ENCODE measurements around the gene CPLX3.

CPLX3 gene

DNA sequence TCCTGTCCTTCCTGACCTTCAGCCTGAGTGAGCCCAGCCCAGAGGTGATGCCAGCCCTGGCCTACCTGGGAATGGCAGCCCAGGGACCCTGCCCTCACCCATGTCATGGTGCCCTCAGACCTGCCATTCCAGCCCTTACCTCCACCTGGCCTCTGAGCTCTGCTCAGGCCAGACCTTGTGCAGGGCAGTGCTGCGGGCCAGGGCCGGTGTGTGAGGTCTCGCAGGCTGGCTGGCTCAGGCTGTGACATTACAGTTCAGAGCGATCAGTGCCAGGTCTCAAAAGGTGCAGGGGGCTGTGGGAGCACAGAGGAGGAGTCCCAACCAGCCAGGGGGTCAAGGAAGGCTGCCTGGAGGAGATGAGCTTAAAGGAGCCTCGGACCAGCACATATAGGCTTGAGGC lies 6.4 kb upstream of the CPLX3 start:
- H3K36me3 ChIP-seq (ENCODE audit: control insufficient read depth, insufficient read depth, low read length), result no peaks in the 10 kb centered on the region
- H3K9me3 ChIP-seq (ENCODE audit: control insufficient read depth, insufficient read depth, low read length), result no peaks in the 10 kb centered on the region
- H3K4me1 ChIP-seq (ENCODE audit: control insufficient read depth, insufficient read depth, low read length), result 0 out of 2 replicates have a peak, but pooled peaks cover 2% of the 10 kb centered on the region
- no CpG with 5 or more reads among the region's 5 CpGs for WGBS (ENCODE audit: insufficient coverage, insufficient read length)
- no peak overlapping the region for H3K27ac ChIP-seq (ENCODE audit: low read length)
- H3K4me3 ChIP-seq (ENCODE audit: low read length), result no peak overlapping the region
- peaks cover 2% of the 10 kb centered on the region; the same call in 1 of the 2 replicates for H3K27me3 ChIP-seq (ENCODE audit: control insufficient read depth, insufficient read depth, low read length)
- DNase-seq (ENCODE audit: low read depth, low spot score), result no peak

DNA sequence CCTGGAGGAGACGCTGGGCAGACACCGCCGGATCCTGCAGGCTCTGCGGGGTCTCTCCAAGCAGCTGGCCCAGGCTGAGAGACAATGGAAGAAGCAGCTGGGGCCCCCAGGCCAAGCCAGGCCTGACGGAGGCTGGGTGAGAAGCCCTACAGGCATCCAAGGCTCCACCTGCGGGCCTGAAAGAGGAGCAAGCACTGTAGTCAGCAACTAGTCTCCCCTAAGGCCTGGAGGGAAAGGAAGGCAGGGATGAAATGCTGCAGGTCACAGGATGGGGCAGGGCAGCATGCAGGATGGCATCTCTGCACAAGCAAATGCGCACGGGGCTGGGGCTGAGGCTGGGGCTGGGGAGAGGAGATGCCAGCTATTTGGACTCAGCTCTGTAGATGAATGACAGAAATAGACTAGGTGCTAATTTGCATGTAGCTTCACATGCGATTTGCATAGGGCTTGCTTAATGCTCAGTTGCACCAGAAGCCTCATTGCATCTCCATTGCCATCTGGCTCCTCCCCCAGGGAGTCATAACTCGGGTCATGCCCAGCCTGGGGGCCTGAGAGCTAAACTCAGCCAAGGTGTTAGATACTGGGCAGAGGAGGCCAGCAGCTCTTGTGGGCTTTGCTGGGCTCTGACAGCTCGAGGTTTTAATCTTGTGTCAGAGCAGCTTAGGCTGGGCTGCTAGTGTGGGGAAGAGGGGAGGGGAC lies 5.2 kb upstream of the CPLX3 start:
- WGBS (ENCODE audit: insufficient coverage, insufficient read length), result no CpG with 5 or more reads among the region's 11 CpGs
- Histone ChIP-seq H3K4me1 (ENCODE audit: control insufficient read depth, insufficient read depth, low read length) (0 out of 2 replicates have a peak, but pooled peaks cover 2% of the 10 kb centered on the region), H3K4me3 (ENCODE audit: low read length) (no peak overlapping the region), H3K36me3 (ENCODE audit: control insufficient read depth, insufficient read depth, low read length) (no peaks in the 10 kb centered on the region), H3K27ac (ENCODE audit: low read length) (no peak overlapping the region), H3K27me3 (ENCODE audit: control insufficient read depth, insufficient read depth, low read length) (peaks cover 6% of the 10 kb centered on the region; the same call in 1 of the 2 replicates), H3K9me3 (ENCODE audit: control insufficient read depth, insufficient read depth, low read length) (no peaks in the 10 kb centered on the region)
- DNase-seq (ENCODE audit: low read depth, low spot score), result no peak

DNA sequence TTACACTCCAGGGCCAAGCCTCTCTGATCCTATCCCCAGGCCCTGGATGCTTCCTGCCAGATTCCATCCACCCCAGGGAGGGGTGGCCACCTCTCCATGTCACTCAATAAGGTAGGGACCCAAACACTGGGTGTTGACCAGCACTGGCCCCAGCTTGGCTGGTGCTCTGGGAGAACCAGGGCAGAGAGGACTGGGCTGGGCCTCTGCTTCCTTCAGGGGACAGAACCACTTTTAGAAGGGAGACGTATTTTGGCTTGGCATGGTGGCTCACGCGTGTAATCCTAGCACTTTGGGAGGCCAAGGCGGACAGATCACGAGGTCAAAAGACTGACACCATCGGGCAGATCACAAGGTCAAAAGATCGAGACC lies 4.7 kb upstream of the CPLX3 start:
- no peaks in the 10 kb centered on the region for H3K36me3 ChIP-seq (ENCODE audit: control insufficient read depth, insufficient read depth, low read length)
- peaks cover 8% of the 10 kb centered on the region; the same call in 1 of the 2 replicates for H3K27me3 ChIP-seq (ENCODE audit: control insufficient read depth, insufficient read depth, low read length)
- H3K4me3 ChIP-seq (ENCODE audit: low read length), result no peak overlapping the region
- no CpG with 5 or more reads among the region's 7 CpGs for WGBS (ENCODE audit: insufficient coverage, insufficient read length)
- peaks cover 4% of the 10 kb centered on the region; the same call in 1 of the 2 replicates for H3K4me1 ChIP-seq (ENCODE audit: control insufficient read depth, insufficient read depth, low read length)
- no peaks in the 10 kb centered on the region for H3K9me3 ChIP-seq (ENCODE audit: control insufficient read depth, insufficient read depth, low read length)
- DNase-seq (ENCODE audit: low read depth, low spot score), result no peak
- H3K27ac ChIP-seq (ENCODE audit: low read length), result no peak overlapping the region

DNA sequence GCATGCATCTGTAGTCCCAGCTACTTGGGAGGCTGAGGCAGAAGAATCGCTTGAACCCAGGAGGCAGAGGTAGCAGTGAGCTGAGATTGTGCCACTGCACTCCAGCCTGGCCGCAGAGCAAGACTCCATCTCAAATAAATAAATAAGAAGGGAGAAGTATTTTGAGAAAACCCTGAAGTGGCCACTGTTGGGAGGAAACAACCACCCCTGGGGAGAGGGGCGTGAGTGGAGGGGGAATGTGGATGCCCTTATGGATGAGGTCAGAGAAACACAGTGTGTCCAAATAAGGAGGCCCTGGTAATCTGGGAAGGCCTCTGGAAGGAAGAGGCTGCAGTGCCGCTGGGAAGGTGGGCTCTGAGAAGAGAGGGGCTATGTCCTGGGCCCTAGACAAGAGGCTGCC lies 4.2 kb upstream of the CPLX3 start:
- no peak overlapping the region for H3K4me3 ChIP-seq (ENCODE audit: low read length)
- WGBS (ENCODE audit: insufficient coverage, insufficient read length), result no CpG with 5 or more reads among the region's 4 CpGs
- H3K4me1 ChIP-seq (ENCODE audit: control insufficient read depth, insufficient read depth, low read length), result peaks cover 5% of the 10 kb centered on the region; the same call in 1 of the 2 replicates
- no peaks in the 10 kb centered on the region for H3K36me3 ChIP-seq (ENCODE audit: control insufficient read depth, insufficient read depth, low read length)
- no peak for DNase-seq (ENCODE audit: low read depth, low spot score)
- no peaks in the 10 kb centered on the region for H3K9me3 ChIP-seq (ENCODE audit: control insufficient read depth, insufficient read depth, low read length)
- H3K27me3 ChIP-seq (ENCODE audit: control insufficient read depth, insufficient read depth, low read length), result peaks cover 12% of the 10 kb centered on the region; the same call in 1 of the 2 replicates
- H3K27ac ChIP-seq (ENCODE audit: low read length), result no peak overlapping the region

DNA sequence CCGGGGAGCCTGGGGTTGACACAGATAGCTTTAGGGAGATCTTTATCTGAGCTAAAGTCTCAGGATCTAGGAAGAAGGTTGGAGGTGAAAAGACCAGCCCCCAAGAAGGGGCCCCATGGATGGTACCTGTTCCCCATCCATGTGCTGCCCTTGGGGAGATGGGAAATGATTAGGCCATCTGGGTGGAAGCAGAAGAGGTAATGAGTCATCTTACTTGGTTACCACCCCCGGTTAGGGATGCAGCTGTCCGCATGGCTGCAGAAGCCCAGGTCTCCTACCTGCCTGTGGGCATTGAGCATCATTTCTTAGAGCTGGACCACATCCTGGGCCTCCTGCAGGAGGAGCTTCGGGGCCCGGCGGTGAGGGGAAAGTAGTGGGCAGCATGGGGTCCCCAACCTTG lies 3.1 kb upstream of the CPLX3 start:
- Histone ChIP-seq H3K9me3 (ENCODE audit: control insufficient read depth, insufficient read depth, low read length) (no peaks in the 10 kb centered on the region), H3K36me3 (ENCODE audit: control insufficient read depth, insufficient read depth, low read length) (no peaks in the 10 kb centered on the region), H3K27me3 (ENCODE audit: control insufficient read depth, insufficient read depth, low read length) (peaks cover 13% of the 10 kb centered on the region; the same call in 1 of the 2 replicates), H3K4me1 (ENCODE audit: control insufficient read depth, insufficient read depth, low read length) (peaks cover 5% of the 10 kb centered on the region; the same call in 1 of the 2 replicates), H3K27ac (ENCODE audit: low read length) (no peak overlapping the region), H3K4me3 (ENCODE audit: low read length) (no peak overlapping the region)
- DNase-seq (ENCODE audit: low read depth, low spot score), result no peak
- WGBS (ENCODE audit: insufficient coverage, insufficient read length), result no CpG with 5 or more reads among the region's 6 CpGs

DNA sequence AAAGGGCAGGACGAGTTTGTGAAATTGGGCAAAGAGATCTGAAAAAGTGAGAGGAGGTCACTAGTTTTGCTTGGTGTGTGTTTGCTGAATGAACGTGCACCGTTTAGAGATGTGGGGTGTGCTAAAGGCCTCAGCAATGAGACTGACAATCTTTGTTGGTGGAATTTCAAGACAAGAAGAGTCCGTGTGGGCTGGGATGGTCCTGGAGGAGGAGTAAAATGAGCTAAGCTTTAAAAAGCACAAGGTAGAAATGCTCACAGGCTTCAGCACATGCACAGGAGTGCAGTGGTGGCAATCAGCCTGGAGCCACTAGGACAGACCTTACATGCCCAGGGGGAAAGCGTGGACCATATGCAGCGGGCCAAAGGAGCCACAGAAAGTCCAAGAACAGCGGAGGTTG lies 1.5 kb upstream of the CPLX3 start:
- no peaks in the 10 kb centered on the region for H3K9me3 ChIP-seq (ENCODE audit: control insufficient read depth, insufficient read depth, low read length)
- no peak overlapping the region for H3K27ac ChIP-seq (ENCODE audit: low read length)
- no peak overlapping the region for H3K4me3 ChIP-seq (ENCODE audit: low read length)
- H3K4me1 ChIP-seq (ENCODE audit: control insufficient read depth, insufficient read depth, low read length), result peaks cover 5% of the 10 kb centered on the region; the same call in 1 of the 2 replicates
- DNase-seq (ENCODE audit: low read depth, low spot score), result no peak
- no peaks in the 10 kb centered on the region for H3K36me3 ChIP-seq (ENCODE audit: control insufficient read depth, insufficient read depth, low read length)
- peaks cover 13% of the 10 kb centered on the region; the same call in 1 of the 2 replicates for H3K27me3 ChIP-seq (ENCODE audit: control insufficient read depth, insufficient read depth, low read length)
- WGBS (ENCODE audit: insufficient coverage, insufficient read length), result no CpG with 5 or more reads among the region's 7 CpGs

DNA sequence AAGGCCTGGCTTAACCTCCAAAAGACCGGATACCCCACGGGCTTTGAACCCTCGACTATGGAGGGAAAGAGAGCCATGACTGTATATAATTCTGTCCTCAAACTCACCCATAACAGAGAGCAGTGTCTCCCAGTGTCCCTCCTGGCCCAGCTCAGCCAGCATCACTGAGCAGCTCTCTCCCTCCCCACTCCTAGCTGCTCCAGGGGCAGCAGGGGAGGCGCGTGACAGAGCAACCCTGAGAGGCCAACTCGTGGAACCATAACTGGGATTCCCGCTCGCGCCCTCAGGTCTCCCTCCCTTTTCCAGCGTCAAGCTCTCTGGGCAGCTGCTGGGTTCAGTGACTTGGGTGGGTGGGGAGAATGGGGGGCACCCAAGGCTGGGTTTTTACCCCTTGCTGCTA lies 561 bp upstream of the CPLX3 start:
- DNase-seq (ENCODE audit: low read depth, low spot score), result no peak
- H3K9me3 ChIP-seq (ENCODE audit: control insufficient read depth, insufficient read depth, low read length), result no peaks in the 10 kb centered on the region
- H3K27ac ChIP-seq (ENCODE audit: low read length), result no peak overlapping the region
- H3K27me3 ChIP-seq (ENCODE audit: control insufficient read depth, insufficient read depth, low read length), result peaks cover 13% of the 10 kb centered on the region; the same call in 1 of the 2 replicates
- H3K4me1 ChIP-seq (ENCODE audit: control insufficient read depth, insufficient read depth, low read length), result peaks cover 5% of the 10 kb centered on the region; the same call in 1 of the 2 replicates
- no peaks in the 10 kb centered on the region for H3K36me3 ChIP-seq (ENCODE audit: control insufficient read depth, insufficient read depth, low read length)
- no peak overlapping the region for H3K4me3 ChIP-seq (ENCODE audit: low read length)
- no CpG with 5 or more reads among the region's 10 CpGs for WGBS (ENCODE audit: insufficient coverage, insufficient read length)

DNA sequence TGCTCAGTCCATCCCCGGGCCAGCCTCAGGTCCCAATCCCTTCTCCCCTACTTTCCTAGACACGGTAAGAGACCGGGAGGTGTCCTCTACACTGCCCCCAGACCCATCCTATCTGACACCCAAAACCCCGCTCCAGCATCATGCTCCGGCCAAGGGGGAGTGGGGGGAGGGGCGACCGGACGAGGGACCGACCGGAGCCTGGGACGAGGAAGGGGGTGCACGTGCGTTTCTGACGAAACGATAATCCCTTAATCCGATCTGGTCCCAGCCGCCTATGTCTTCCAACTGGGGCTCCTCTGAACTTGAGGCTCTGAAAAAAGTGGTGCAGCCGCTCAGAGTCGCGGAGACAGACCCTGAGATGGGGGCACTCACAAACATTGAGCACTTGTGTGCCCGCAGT lies 494 bp downstream of the CPLX3 start:
- Histone ChIP-seq H3K4me1 (ENCODE audit: control insufficient read depth, insufficient read depth, low read length) (peaks cover 5% of the 10 kb centered on the region; the same call in 1 of the 2 replicates), H3K27ac (ENCODE audit: low read length) (no peak overlapping the region), H3K4me3 (ENCODE audit: low read length) (no peak overlapping the region), H3K36me3 (ENCODE audit: control insufficient read depth, insufficient read depth, low read length) (no peaks in the 10 kb centered on the region), H3K9me3 (ENCODE audit: control insufficient read depth, insufficient read depth, low read length) (no peaks in the 10 kb centered on the region), H3K27me3 (ENCODE audit: control insufficient read depth, insufficient read depth, low read length) (peaks cover 13% of the 10 kb centered on the region; the same call in 1 of the 2 replicates)
- no CpG with 5 or more reads among the region's 21 CpGs for WGBS (ENCODE audit: insufficient coverage, insufficient read length)
- no peak for DNase-seq (ENCODE audit: low read depth, low spot score)

DNA sequence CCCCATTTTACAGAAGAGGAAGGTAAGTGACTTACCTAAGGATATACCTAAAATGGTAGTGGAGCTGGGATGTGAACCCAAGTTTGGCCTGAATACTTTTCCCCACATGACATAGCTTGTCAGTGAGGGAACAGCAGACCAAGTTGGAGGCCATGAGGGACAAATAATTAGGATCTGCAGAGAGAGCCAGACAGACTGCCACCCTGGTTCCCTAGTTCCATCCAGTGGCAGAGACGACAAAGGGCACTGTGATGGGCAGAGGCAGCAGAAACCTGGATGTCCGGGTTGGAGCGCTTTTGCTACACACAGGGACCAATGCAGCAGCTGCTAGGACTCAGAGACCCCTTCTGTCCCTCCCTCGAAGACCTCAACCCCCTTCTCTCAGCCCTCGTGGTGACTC lies 1.2 kb downstream of the CPLX3 start:
- no peak overlapping the region for H3K4me3 ChIP-seq (ENCODE audit: low read length)
- H3K4me1 ChIP-seq (ENCODE audit: control insufficient read depth, insufficient read depth, low read length), result peaks cover 5% of the 10 kb centered on the region; the same call in 1 of the 2 replicates

DNA sequence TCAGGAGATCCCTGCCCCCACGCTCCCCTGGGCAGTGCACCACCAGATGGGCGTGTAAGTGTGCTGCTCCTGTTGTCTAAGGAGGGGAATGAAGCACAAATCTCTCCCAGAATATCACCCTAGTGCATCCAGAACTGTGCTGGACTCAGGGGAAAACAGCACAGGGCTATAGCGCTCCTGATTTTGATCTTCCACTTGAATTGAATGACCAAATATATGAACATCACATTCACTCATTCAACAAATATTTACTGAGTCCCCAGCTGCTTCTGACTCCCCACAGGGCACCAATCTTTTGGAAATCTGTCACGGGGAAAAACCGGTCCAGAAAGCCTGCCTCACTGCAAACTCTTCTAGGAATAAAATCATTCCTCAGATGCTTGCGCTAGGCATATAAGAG lies 2.4 kb downstream of the CPLX3 start:
- no peaks in the 10 kb centered on the region for H3K9me3 ChIP-seq (ENCODE audit: control insufficient read depth, insufficient read depth, low read length)
- H3K36me3 ChIP-seq (ENCODE audit: control insufficient read depth, insufficient read depth, low read length), result no peaks in the 10 kb centered on the region
- no CpG with 5 or more reads among the region's 6 CpGs for WGBS (ENCODE audit: insufficient coverage, insufficient read length)
- DNase-seq (ENCODE audit: low read depth, low spot score), result no peak
- no peak overlapping the region for H3K4me3 ChIP-seq (ENCODE audit: low read length)
- peaks cover 13% of the 10 kb centered on the region; the same call in 1 of the 2 replicates for H3K27me3 ChIP-seq (ENCODE audit: control insufficient read depth, insufficient read depth, low read length)
- peaks cover 5% of the 10 kb centered on the region; the same call in 1 of the 2 replicates for H3K4me1 ChIP-seq (ENCODE audit: control insufficient read depth, insufficient read depth, low read length)
- H3K27ac ChIP-seq (ENCODE audit: low read length), result no peak overlapping the region

More for the DNA sequence above, 1.2 kb downstream of the CPLX3 start:
- Histone ChIP-seq H3K27ac (ENCODE audit: low read length) (no peak overlapping the region), H3K27me3 (ENCODE audit: control insufficient read depth, insufficient read depth, low read length) (peaks cover 13% of the 10 kb centered on the region; the same call in 1 of the 2 replicates), H3K36me3 (ENCODE audit: control insufficient read depth, insufficient read depth, low read length) (no peaks in the 10 kb centered on the region), H3K9me3 (ENCODE audit: control insufficient read depth, insufficient read depth, low read length) (no peaks in the 10 kb centered on the region)
- no CpG with 5 or more reads among the region's 5 CpGs for WGBS (ENCODE audit: insufficient coverage, insufficient read length)
- no peak for DNase-seq (ENCODE audit: low read depth, low spot score)
